ENCODE results near the gene TAF11L12.
"Not testable (repeated sequence)": the region's sequence is repeated elsewhere in the genome, so short reads cannot be mapped to it uniquely, and the experiment has no call there.

TAF11L12 gene

GRCh38 chr5:17620627-17621026 lies 10.4 kb downstream of the TAF11L12 start:
- DNase-seq (ENCODE audit: low spot score): no peak
- no peak for TF ChIP-seq CTCF (conservative IDR thresholded peaks at IDR 0.05; ENCODE audit: low read depth)
- no peak overlapping the region for H3K27ac ChIP-seq
- ChIA-PET CTCF (no interaction called here), POLR2A (ENCODE audit: low non-redundant PET) (no interaction called here)

GRCh38 chr5:17625686-17626085 lies 15.5 kb downstream of the TAF11L12 start:
- CTCF ChIA-PET: no interaction called here

GRCh38 chr5:17631788-17632187 lies 21.6 kb downstream of the TAF11L12 start, which contains the start of gene TAF11L13:
TSS of gene TAF11L13 (plus strand) at chr5:17632088.
- H3K27ac ChIP-seq; CTCF ChIA-PET; DNase-seq (ENCODE audit: low spot score); POLR2A ChIA-PET (ENCODE audit: low non-redundant PET): not testable (repeated sequence)

More at GRCh38 chr5:17625686-17626085, 15.5 kb downstream of the TAF11L12 start:
- POLR2A ChIA-PET (ENCODE audit: low non-redundant PET): no interaction called here
- no peak for TF ChIP-seq CTCF (conservative IDR thresholded peaks at IDR 0.05; ENCODE audit: low read depth)
- DNase-seq (ENCODE audit: low spot score): no peak
- H3K27ac ChIP-seq: no peak overlapping the region

GRCh38 chr5:17634160-17634559 lies 24.0 kb downstream of the TAF11L12 start, which contains the start of gene TAF11L14:
TSS of gene TAF11L14 (plus strand) at chr5:17634460.
- ChIA-PET CTCF (no interaction called here), POLR2A (ENCODE audit: low non-redundant PET) (no interaction called here)
- H3K27ac ChIP-seq: no peak within 1 kb of the TSS
- TF ChIP-seq CTCF (conservative IDR thresholded peaks at IDR 0.05; ENCODE audit: low read depth): no peak
- no peak for DNase-seq (ENCODE audit: low spot score)

- H3K27ac ChIP-seq; CTCF ChIA-PET; DNase-seq (ENCODE audit: low spot score); POLR2A ChIA-PET (ENCODE audit: low non-redundant PET): not testable (repeated sequence)
Observed at GRCh38 chr5:17649232-17649631, 39.0 kb downstream of the TAF11L12 start.

- H3K27ac ChIP-seq; DNase-seq (ENCODE audit: low spot score); POLR2A ChIA-PET (ENCODE audit: low non-redundant PET): not testable (repeated sequence)
- CTCF ChIA-PET: interaction anchor here (0.7 kb wide), 1 partner anchor 10 kb away, joined by 3 read pairs; no protein-coding TSS in a partner anchor
Observed at GRCh38 chr5:17655201-17655759, 45.1 kb downstream of the TAF11L12 start.

- POLR2A ChIA-PET (ENCODE audit: low non-redundant PET): no interaction called here
- CTCF ChIA-PET: interaction anchor here (0.7 kb wide), 1 partner anchor 9 kb away, joined by 3 read pairs; no protein-coding TSS in a partner anchor
Observed at GRCh38 chr5:17655921-17656320, 45.7 kb downstream of the TAF11L12 start.

More at GRCh38 chr5:17655921-17656320, 45.7 kb downstream of the TAF11L12 start:
- no peak for DNase-seq (ENCODE audit: low spot score)
- H3K27ac ChIP-seq: no peak overlapping the region
- TF ChIP-seq CTCF (conservative IDR thresholded peaks at IDR 0.05; ENCODE audit: low read depth): no peak

Data from RWPE1 (cell line).